Measurements from ENCODE around the gene LRRC52. TPM values are rescaled to one million over a fixed set of nuclear protein-coding genes. Genes with fewer than 3 reads are reported as not detected.

Gene LRRC52
- total RNA-seq, 2 donors from 2014 or later, result not detected

DNA sequence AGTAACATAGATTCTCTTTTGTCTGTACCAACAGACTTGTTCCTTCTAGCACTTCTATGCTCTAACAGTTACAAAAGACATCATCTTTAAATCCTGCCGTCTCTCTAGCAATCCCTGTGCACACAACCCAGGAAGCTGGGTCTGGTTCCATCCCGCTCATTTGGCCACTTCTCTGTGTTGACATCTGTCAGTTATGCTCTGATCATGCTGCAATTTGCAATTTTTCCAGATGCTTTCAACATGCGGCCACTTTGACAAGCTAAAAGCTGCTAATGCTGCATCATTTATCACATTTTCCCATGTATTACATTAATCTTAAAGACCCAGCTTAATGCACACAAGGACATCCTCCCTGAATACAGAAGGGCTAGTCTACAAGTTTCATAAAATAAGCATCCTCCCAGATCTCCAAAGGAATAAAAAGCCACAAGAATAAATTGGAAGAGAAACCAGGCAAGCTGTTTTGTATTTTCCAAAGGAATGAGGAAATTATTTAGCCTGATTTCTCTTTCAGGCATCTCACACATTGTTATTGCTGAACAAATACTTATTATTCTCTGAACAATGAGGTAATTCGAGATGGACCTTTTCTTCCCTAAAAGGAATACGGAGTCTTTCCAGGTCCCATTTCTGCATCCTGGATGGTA is 19.0 kb upstream of the LRRC52 start:
- DNase-seq (ENCODE audit: low spot score) (no peak), ATAC-seq (no peak)
- H3K4me3 Mint-ChIP-seq, result no peak overlapping the region
- peaks cover 10% of the 10 kb centered on the region for H3K9me3 Mint-ChIP-seq
- H3K4me1 Mint-ChIP-seq (ENCODE audit: low read depth in 2 of 2), result no peaks in the 10 kb centered on the region
- peaks cover 12% of the 10 kb centered on the region for H3K36me3 Mint-ChIP-seq
- H3K27me3 Mint-ChIP-seq, result peaks cover 40 to 65% of the 10 kb centered on the region in 2 donors
- H3K27ac Mint-ChIP-seq, result no peak overlapping the region

DNA sequence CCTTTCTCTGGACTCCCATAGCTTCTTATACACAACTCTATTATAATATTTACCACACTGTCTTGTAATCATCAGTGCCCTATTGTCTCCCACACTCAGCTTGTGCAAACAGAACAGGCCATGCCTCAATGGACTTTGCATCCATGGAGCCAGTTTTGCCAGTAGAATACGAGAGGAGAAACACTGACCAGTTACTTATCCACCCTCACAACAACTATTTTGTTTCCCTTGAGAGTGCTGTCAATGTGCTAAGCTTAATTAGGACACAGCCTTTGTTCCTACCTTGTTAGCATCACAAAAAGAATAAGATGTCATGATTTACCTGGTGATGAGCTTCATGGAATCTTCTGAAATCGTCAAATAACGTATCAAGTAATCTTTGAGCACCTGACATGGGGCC is 18.1 kb upstream of the LRRC52 start:
- Mint-ChIP-seq H3K9me3 (peaks cover 7% of the 10 kb centered on the region), H3K27me3 (peaks cover 37 to 56% of the 10 kb centered on the region in 2 donors), H3K4me1 (ENCODE audit: low read depth in 2 of 2) (no peaks in the 10 kb centered on the region), H3K36me3 (peaks cover 12% of the 10 kb centered on the region), H3K4me3 (no peak overlapping the region), H3K27ac (no peak overlapping the region)
- no peak for ATAC-seq
- no peak for DNase-seq (ENCODE audit: low spot score)

DNA sequence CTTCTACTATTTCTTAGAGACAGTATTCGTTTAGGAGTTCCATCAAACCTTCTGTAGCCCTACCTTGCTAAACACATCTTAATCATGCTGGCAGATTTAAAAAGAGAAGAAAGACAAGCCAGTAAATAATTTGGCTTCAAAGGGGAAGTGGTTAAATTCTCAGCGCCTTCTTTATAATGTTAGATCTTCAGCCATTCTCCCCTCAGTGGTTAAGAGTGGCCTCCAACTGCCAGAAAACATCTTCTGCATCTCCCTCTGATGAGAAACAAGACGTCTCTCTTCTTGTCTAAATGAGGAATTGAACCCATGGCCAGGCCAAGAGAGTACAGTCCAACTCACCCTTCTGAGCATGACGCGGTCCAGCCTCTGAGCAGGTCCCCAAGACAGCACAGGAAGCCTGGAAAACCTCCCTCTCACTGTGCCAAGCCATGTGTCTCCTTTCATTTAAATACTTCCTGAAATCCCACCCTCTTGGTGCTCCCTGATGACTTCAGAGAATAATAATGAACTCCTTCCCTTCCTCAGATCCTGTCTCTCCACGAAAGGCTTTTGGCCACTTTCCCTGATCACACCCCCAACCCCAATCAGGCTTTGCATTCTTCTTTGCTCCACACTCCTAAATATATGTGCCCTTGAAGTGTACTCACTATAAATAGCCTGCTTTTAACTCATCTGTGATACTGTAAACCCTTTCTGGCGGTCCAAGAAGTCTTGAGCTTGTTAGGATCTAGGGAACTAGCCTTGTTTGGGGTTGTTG is 16.4 kb upstream of the LRRC52 start:
- Mint-ChIP-seq H3K4me1 (ENCODE audit: low read depth in 2 of 2) (no peaks in the 10 kb centered on the region), H3K27ac (no peak overlapping the region), H3K9me3 (peaks cover under 1% of the 10 kb centered on the region), H3K36me3 (peaks cover under 1% of the 10 kb centered on the region), H3K4me3 (no peak overlapping the region), H3K27me3 (peaks cover 36 to 54% of the 10 kb centered on the region in 2 donors)
- ATAC-seq, result no peak
- no peak for DNase-seq (ENCODE audit: low spot score)

DNA sequence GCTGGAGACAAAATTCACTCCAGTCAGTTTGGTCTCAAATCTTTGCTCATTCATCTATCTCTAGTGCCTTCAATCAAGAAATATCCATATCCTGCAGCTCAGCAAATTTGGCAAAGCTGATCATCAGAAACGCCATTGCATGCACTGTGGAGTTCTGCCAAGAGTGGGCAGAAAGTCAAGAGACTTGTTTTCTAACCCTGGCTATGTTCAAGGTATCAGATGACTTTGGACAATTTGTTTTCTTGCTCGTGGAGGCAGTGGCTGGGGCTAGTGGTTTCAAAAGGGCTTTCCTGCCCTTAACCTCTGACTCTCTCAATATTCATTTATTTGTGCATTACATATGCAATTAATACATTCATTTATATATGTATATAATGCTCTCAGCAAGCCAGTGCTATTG is 12.8 kb upstream of the LRRC52 start:
- no peaks in the 10 kb centered on the region for H3K4me1 Mint-ChIP-seq (ENCODE audit: low read depth in 2 of 2)
- no peak for ATAC-seq

DNA sequence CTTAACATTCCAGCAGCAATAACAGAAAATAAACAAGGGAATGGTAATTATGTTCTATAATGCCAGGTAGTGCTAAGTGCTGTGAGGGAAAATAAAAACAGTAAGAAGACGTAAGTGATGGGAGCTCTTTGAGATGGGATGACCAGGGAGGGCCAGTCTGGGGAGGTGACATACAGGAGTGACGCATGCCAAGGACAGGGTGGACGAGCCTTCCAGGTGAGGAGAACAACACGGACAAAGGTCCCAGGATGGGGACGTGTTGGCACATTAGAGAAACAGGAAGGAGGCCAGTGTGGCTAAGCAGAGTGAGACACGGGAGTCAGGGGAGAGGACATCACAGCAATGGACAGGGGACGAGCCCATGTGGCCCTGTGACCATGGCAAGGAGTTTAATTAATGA is 11.7 kb upstream of the LRRC52 start:
- Mint-ChIP-seq H3K27me3 (peaks cover 18 to 23% of the 10 kb centered on the region in 2 donors), H3K4me1 (ENCODE audit: low read depth in 2 of 2) (no peaks in the 10 kb centered on the region), H3K36me3 (no peaks in the 10 kb centered on the region), H3K27ac (no peak overlapping the region), H3K4me3 (no peak overlapping the region), H3K9me3 (no peaks in the 10 kb centered on the region)
- ATAC-seq, result peak in 1 of 2 donors; percentile 6
- DNase-seq (ENCODE audit: low spot score), result no peak

More for the DNA sequence above, 12.8 kb upstream of the LRRC52 start:
- Mint-ChIP-seq H3K4me3 (no peak overlapping the region), H3K27ac (no peak overlapping the region), H3K9me3 (no peaks in the 10 kb centered on the region), H3K36me3 (no peaks in the 10 kb centered on the region), H3K27me3 (peaks cover 19 to 28% of the 10 kb centered on the region in 2 donors)
- DNase-seq (ENCODE audit: low spot score), result no peak

DNA sequence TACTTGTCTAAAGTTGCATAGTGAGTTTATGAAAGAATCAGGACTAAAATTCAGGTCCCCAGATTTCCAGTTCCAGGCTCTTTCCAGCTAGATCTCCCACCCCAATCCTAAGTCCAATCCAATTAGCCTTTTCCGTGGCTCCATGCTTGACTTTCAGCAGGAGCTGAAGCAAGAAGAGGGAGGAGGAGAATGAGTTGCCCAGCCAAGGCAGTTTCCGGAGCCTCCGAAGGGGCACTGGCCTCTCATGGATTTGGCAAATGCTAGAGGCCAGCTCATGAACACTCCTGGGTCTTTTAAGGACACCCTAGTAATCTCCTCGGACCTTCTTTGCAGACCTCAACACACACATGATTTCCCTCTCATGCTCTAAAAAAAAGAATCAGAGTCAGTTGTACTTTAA is 10.5 kb upstream of the LRRC52 start:
- H3K36me3 Mint-ChIP-seq, result no peaks in the 10 kb centered on the region
- H3K4me1 Mint-ChIP-seq (ENCODE audit: low read depth in 2 of 2), result no peaks in the 10 kb centered on the region
- H3K27ac Mint-ChIP-seq, result no peak overlapping the region
- ATAC-seq, result no peak
- no peaks in the 10 kb centered on the region for H3K9me3 Mint-ChIP-seq
- peaks cover 11 to 14% of the 10 kb centered on the region in 2 donors for H3K27me3 Mint-ChIP-seq
- no peak for DNase-seq (ENCODE audit: low spot score)
- no peak overlapping the region for H3K4me3 Mint-ChIP-seq

DNA sequence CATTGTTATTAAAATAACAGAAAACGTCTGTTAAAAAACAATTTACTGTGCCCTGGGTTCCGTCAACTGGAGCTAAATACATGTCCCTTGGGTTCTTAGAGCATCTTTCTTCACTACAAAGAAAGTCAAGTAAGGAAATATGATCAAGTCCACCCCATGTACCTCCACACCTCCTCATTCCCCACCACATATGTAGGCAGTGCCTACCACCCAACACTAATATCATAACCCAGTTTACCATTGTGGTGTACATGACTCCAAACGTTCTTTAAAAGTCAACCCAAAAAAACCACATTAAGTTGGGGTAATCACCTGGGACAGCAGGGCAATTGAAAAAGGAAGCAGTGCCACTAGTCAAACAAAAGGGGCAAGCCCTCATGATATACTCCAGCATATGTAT is 7.8 kb upstream of the LRRC52 start:
- no peak for ATAC-seq
- Mint-ChIP-seq H3K36me3 (no peaks in the 10 kb centered on the region), H3K4me1 (ENCODE audit: low read depth in 2 of 2) (no peaks in the 10 kb centered on the region), H3K4me3 (no peak overlapping the region), H3K27ac (no peak overlapping the region), H3K27me3 (peaks cover 11 to 14% of the 10 kb centered on the region in 2 donors), H3K9me3 (no peaks in the 10 kb centered on the region)
- no peak for DNase-seq (ENCODE audit: low spot score)

DNA sequence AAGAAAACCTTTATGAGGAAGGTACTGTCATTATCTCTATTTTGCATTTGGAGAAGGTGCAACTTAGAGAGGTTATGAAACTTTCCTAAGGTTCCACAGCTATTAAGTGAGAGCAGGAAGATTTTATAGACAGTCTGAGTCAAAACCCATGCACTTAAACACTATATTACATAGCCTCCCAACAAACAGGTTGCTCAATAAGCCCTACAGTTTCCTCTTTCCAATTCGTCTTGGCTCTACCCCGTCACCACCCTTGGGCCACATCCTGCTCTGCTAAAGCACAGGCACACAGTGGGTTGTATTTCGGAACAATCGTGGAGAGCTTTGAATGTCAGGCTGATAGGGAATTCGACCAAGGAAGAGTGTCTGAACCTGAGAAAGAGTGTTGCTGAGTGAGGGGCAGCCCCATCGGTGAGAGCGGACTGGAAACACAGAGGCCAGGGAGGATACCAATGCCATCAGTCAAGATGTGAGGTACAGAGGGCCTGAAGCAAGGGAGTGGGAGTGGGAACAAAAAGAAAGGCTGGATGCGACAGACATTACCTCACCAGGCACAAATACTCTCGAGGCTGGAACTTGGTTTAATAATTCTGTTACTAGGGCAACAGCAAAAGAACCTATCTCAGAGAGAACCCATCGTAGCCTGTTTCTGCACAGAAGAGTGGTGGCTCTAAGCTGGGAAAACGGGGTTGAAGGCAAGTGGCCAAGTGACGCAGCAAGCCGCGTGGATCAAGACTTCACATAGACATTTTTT is 6.3 kb upstream of the LRRC52 start:
- Mint-ChIP-seq H3K27ac (no peak overlapping the region), H3K4me1 (ENCODE audit: low read depth in 2 of 2) (no peaks in the 10 kb centered on the region), H3K9me3 (no peaks in the 10 kb centered on the region), H3K36me3 (no peaks in the 10 kb centered on the region), H3K27me3 (peaks cover 0 to 7% of the 10 kb centered on the region in 2 donors), H3K4me3 (no peak overlapping the region)
- peak in 1 of 2 donors; percentile 20 for ATAC-seq
- DNase-seq (ENCODE audit: low spot score), result no peak

DNA sequence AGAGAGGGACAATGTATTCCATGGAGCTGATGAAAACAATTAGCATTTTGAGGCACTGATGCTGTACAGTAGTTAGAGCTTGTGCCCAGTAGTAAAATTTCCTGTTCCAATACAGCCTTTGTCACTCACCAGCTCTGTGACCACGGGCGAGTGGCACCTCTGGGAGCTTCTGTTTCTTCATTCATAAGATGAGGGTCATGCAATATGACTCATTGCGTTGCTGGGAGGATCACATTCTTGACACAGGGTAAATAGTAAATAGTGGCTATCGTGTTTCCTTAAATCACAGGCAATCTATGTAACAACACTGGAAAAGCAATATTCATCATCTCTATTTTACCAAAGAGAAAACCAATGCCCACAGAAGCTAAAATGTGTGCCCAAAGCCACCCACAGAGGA is 4.5 kb upstream of the LRRC52 start:
- no peaks in the 10 kb centered on the region for H3K36me3 Mint-ChIP-seq
- ATAC-seq (no peak), DNase-seq (ENCODE audit: low spot score) (no peak)
- no peaks in the 10 kb centered on the region for H3K9me3 Mint-ChIP-seq
- H3K4me3 Mint-ChIP-seq, result no peak overlapping the region
- no peak overlapping the region for H3K27ac Mint-ChIP-seq
- H3K27me3 Mint-ChIP-seq, result peaks cover 9 to 15% of the 10 kb centered on the region in 2 donors
- H3K4me1 Mint-ChIP-seq (ENCODE audit: low read depth in 2 of 2), result no peaks in the 10 kb centered on the region

DNA sequence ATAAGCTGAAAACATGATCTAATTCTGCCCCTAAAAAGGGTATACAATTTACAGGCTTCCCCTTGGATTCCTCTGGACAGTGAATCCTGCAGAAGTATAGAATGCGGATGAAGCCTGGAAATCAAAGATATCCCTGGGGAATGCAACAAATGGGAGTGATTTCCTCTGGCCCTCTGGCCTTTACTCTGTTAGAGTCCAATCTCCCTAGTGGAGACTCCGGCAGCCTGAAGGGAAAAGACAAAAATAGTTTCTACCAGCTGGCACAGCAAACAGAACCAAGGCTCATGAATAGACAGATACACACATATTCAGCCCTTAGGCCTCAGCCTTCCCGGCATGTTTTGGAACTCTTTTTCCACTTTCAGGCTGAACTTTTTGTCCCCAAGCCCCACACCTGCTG is 3.9 kb upstream of the LRRC52 start:
- H3K36me3 Mint-ChIP-seq, result no peaks in the 10 kb centered on the region
- H3K27me3 Mint-ChIP-seq, result peaks cover 15 to 20% of the 10 kb centered on the region in 2 donors
- DNase-seq (ENCODE audit: low spot score) (no peak), ATAC-seq (no peak)
- H3K4me1 Mint-ChIP-seq (ENCODE audit: low read depth in 2 of 2), result no peaks in the 10 kb centered on the region
- no peak overlapping the region for H3K4me3 Mint-ChIP-seq
- no peak overlapping the region for H3K27ac Mint-ChIP-seq
- no peaks in the 10 kb centered on the region for H3K9me3 Mint-ChIP-seq

DNA sequence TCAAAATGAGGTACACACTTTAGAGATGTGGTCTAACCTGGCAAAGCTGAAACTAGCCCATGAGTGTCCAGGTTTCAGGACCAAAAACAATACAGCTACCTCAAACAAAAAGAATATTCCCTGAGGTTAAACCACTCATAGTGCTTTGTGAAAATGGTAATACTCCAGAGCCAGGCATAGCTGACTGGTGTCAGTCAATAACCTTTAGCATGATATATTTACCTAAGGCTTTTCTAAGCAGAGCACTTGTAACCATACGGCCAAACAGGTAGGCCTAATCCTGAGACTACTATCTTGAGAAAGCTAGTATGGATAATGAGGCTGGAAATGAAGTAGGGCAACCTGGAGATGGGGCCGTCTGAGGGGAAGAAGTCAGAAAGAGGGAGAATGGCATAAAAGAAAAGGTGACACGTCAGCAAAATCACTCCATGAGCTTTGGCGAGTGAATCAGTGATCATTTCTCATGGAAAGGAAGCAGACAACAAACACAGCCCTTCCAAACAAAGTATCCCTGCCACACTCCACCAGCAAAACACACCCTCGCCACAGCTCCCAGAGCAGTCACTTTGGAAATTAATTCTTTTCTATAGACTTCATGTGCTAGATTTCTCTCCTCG is 1.7 kb upstream of the LRRC52 start:
- DNase-seq (ENCODE audit: low spot score) (no peak), ATAC-seq (no peak)
- Mint-ChIP-seq H3K27ac (no peak overlapping the region), H3K4me3 (no peak overlapping the region), H3K4me1 (ENCODE audit: low read depth in 2 of 2) (no peaks in the 10 kb centered on the region), H3K9me3 (no peaks in the 10 kb centered on the region), H3K27me3 (peaks cover 25 to 35% of the 10 kb centered on the region in 2 donors), H3K36me3 (no peaks in the 10 kb centered on the region)

DNA sequence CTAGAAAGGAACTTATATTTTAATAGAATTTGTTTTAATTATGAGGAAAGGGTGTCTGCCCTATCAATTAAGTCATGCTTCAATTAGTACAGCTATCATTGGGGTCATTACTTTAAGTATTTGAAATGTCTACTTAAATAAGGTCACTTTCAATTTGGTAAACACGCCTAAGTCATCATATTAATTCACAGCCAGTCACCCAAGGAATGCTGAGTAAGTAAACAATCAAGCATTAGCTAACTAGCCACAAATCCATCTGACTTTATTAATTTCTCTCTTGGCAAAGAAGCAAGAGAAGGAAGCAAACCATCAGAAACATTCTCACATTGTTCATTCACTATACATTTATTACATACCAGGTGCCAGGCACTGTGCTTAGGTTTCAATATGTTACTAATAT is 1.2 kb upstream of the LRRC52 start:
- no peak overlapping the region for H3K4me3 Mint-ChIP-seq
- DNase-seq (ENCODE audit: low spot score) (no peak), ATAC-seq (no peak)
- peaks cover 25 to 41% of the 10 kb centered on the region in 2 donors for H3K27me3 Mint-ChIP-seq
- no peaks in the 10 kb centered on the region for H3K9me3 Mint-ChIP-seq
- no peaks in the 10 kb centered on the region for H3K36me3 Mint-ChIP-seq
- H3K27ac Mint-ChIP-seq, result no peak overlapping the region
- no peaks in the 10 kb centered on the region for H3K4me1 Mint-ChIP-seq (ENCODE audit: low read depth in 2 of 2)

DNA sequence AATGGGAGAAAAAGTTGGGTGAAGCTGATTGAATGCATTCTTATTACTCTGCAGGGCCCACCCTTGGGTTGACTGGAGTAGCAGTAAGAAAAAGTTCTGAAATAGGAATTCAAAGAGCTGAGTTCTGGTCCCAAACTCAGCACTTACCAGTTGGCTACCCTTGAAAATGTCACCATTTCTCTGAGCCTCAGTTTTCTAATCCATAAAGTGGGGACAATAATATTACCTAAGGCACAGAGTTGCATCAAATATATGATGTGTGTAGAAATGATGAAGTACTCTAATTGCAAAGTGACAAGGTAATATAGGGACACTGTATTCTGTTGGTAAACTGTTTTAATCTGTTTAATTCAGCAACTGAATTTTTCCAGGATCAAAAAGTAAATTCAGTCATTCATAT is 1.2 kb downstream of the LRRC52 start:
- no peak for DNase-seq (ENCODE audit: low spot score)
- peaks cover 33 to 58% of the 10 kb centered on the region in 2 donors for H3K27me3 Mint-ChIP-seq
- no peak for ATAC-seq
- H3K9me3 Mint-ChIP-seq, result no peaks in the 10 kb centered on the region
- no peaks in the 10 kb centered on the region for H3K4me1 Mint-ChIP-seq (ENCODE audit: low read depth in 2 of 2)
- no peak overlapping the region for H3K27ac Mint-ChIP-seq
- no peaks in the 10 kb centered on the region for H3K36me3 Mint-ChIP-seq
- no peak overlapping the region for H3K4me3 Mint-ChIP-seq

DNA sequence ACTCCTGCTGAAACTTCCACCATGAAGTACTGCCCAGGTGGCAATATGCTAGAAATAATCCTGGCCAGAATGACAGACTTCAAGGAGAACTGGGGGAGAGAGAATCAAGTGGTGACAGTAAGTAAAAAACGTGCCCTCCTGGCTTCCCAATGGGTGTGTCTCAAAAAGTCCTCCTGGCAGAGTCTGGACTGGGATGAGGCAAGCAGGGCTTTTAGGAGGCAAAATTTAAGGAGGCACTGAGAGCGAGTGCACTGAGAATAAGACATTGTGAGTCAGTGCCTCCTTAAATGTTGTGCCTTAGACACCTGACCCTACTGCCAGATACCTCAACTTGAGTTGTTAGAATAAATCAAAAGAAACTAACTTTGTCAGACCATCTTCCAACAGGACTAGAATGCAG is 2.2 kb downstream of the LRRC52 start:
- H3K27ac Mint-ChIP-seq, result no peak overlapping the region
- no peaks in the 10 kb centered on the region for H3K36me3 Mint-ChIP-seq
- H3K4me1 Mint-ChIP-seq (ENCODE audit: low read depth in 2 of 2), result no peaks in the 10 kb centered on the region
- no peaks in the 10 kb centered on the region for H3K9me3 Mint-ChIP-seq
- no peak for DNase-seq (ENCODE audit: low spot score)
- no peak for ATAC-seq
- H3K4me3 Mint-ChIP-seq, result no peak overlapping the region
- H3K27me3 Mint-ChIP-seq, result peaks cover 36 to 58% of the 10 kb centered on the region in 2 donors
